ENCODE results near the gene TSFM.

GRCh38 chr12:57753756-57754337 is 28.7 kb upstream of the TSFM start:
- TF ChIP-seq CTCF (IDR thresholded peaks at IDR 0.05) (no peak), POLR2AphosphoS5 (IDR thresholded peaks at IDR 0.05; ENCODE audit: low read depth, low read length) (no peak), SIN3A (IDR thresholded peaks at IDR 0.05; ENCODE audit: borderline replicate concordance, insufficient read depth, low read depth, low read length) (no peak), REST (IDR thresholded peaks at IDR 0.05; ENCODE audit: insufficient read depth in 1 of 2, low read depth in 2 of 2, low read length in 1 of 2) (no peak)

Data from Panc1 (cell line).